22Rv1 (cell line): ENCODE data around the gene FREM2.

Experiments used
- CTCF ChIP-seq: fragments of 450-650 bp; IDR thresholded peaks from 2 replicates; pipeline ENCODE4 v1.5.1; 2017; ENCODE audit warnings: mild to moderate bottlenecking
- ZFX ChIP-seq: fragments of 450-650 bp; IDR thresholded peaks from 2 replicates; pipeline ENCODE4 v1.6.1; 2017; ENCODE audit warnings: antibody characterized with exemption, borderline replicate concordance

GRCh38 chr13:38848360-38848759 lies 161.5 kb downstream of the FREM2 start:
- TF ChIP-seq CTCF (no peak), ZFX (no peak)
